GM10248 (cell line): ENCODE data around the gene ZC3H7B.

Source experiments
- CTCF ChIA-PET: fragments of 300-600 bp; sonication (Branson Sonifier 250); formaldehyde crosslinking; extraction: SDS; loops from one replicate; lab custom pipeline; 2021; ENCODE audit warnings: antibody characterized with exemption; lab: Yijun Ruan, JAX
- POLR2A ChIA-PET: fragments of 350-650 bp; sonication (Branson Sonifier 250); formaldehyde crosslinking; extraction: SDS; loops from one replicate; lab custom pipeline; 2020; ENCODE audit warnings: antibody characterized with exemption; lab: Yijun Ruan, JAX
- DNase-seq: peaks from one replicate; pipeline ENCODE4 v3.0.0; 2012; ENCODE audit errors: extremely low spot score
- CTCF ChIP-seq: IDR thresholded peaks from 2 replicates; pipeline ENCODE4 v1.5.1; 2012; ENCODE audit warnings: mild to moderate bottlenecking, low read depth; ENCODE audit errors: extremely low read depth, missing control alignments, control extremely low read depth

Gene ZC3H7B

GRCh38 chr22:41271787-41272186 lies 29.5 kb upstream of the ZC3H7B start:
- ChIA-PET POLR2A (no interaction called here), CTCF (interaction anchor here (1.1 to 1.9 kb wide), 2 partner anchors 11 to 14 kb away, joined by 3 to 5 read pairs; no protein-coding TSS in a partner anchor)
- TF ChIP-seq CTCF: no peak
- DNase-seq: no peak

GRCh38 chr22:41273128-41273527 lies 28.2 kb upstream of the ZC3H7B start:
- ChIA-PET CTCF (no interaction called here), POLR2A (no interaction called here)
- no peak for DNase-seq
- TF ChIP-seq CTCF: no peak

GRCh38 chr22:41274856-41275255 lies 26.5 kb upstream of the ZC3H7B start:
- POLR2A ChIA-PET: no interaction called here
- CTCF ChIA-PET: interaction anchor here (0.8 to 1.3 kb wide), 3 partner anchors 11 to 31 kb away, joined by 3 read pairs; partner anchors contain the start of genes RANGAP1 and ZC3H7B
- TF ChIP-seq CTCF: no peak
- DNase-seq: no peak

- CTCF ChIA-PET: no interaction called here
- POLR2A ChIA-PET: no interaction called here
- no peak for TF ChIP-seq CTCF
- no peak for DNase-seq
These were observed 21.3 kb upstream of the ZC3H7B start for GRCh38 chr22:41280065-41280464.

GRCh38 chr22:41280854-41281253 lies 20.5 kb upstream of the ZC3H7B start:
- POLR2A ChIA-PET: no interaction called here
- CTCF ChIA-PET: interaction anchor here (0.9 to 1.1 kb wide), 2 partner anchors 11 to 358 kb away, joined by 3 read pairs; no protein-coding TSS in a partner anchor
- no peak for TF ChIP-seq CTCF
- no peak for DNase-seq

- TF ChIP-seq CTCF: no peak
- ChIA-PET POLR2A (no interaction called here), CTCF (interaction anchor here (0.9 to 1.3 kb wide), 2 partner anchors 17 to 361 kb away, joined by 3 read pairs; partner anchors contain the start of gene ZC3H7B)
- DNase-seq: no peak
These were observed 16.9 kb upstream of the ZC3H7B start for GRCh38 chr22:41284465-41284864.
